ENCODE results near the gene VSTM4. TPM values are rescaled to one million over a fixed set of nuclear protein-coding genes. Genes with fewer than 3 reads are reported as not detected.

The VSTM4 gene
- total RNA-seq, 1 experiment from 2014 or later = not detected

- Histone ChIP-seq H3K4me1 (no peaks in the 10 kb centered on the region), H3K4me3 (ENCODE audit: low read depth, low read length) (no peak overlapping the region), H3K36me3 (ENCODE audit: control insufficient read depth, insufficient read depth, low read length) (no peaks in the 10 kb centered on the region), H3K9me3 (no peaks in the 10 kb centered on the region), H3K27me3 (replicated peaks; ENCODE audit: control insufficient read depth, insufficient read depth, low read length) (peaks cover 1% of the 10 kb centered on the region)
- Mint-ChIP-seq H3K4me3 (ENCODE audit: unreplicated experiment) (no peak overlapping the region), H3K36me3 (ENCODE audit: insufficient read depth, unreplicated experiment) (no peaks in the 10 kb centered on the region), H3K27me3 (ENCODE audit: insufficient read depth, unreplicated experiment) (peaks cover 38% of the 10 kb centered on the region), H3K27ac (ENCODE audit: unreplicated experiment) (no peak overlapping the region), H3K4me1 (ENCODE audit: low read depth, unreplicated experiment) (no peaks in the 10 kb centered on the region), H3K9me3 (ENCODE audit: unreplicated experiment) (no peaks in the 10 kb centered on the region)
- BruUV-seq (replicated peaks) = no TSS peak
- ChIA-PET POLR2A (no interaction called here), CTCF (no interaction called here)
- DNase-seq = no peak
- no peak for TF ChIP-seq CTCF (IDR thresholded peaks at IDR 0.05; ENCODE audit: insufficient read depth in 1 of 2, low read depth in 1 of 2, low read length in 1 of 2, severe bottlenecking in 1 of 2, unreplicated experiment in 1 of 2)
- intact Hi-C loops (cut with micrococcal nuclease; ENCODE audit: unreplicated experiment) = no loop called here
Observed at GRCh38 chr10:49053053-49053997, 62.0 kb downstream of the VSTM4 start.

- H3K27me3 ChIP-seq (replicated peaks; ENCODE audit: control insufficient read depth, insufficient read depth, low read length) = peaks cover 3% of the 10 kb centered on the region
- no peak for TF ChIP-seq CTCF (IDR thresholded peaks at IDR 0.05; ENCODE audit: insufficient read depth in 1 of 2, low read depth in 1 of 2, low read length in 1 of 2, severe bottlenecking in 1 of 2, unreplicated experiment in 1 of 2)
- Mint-ChIP-seq H3K36me3 (ENCODE audit: insufficient read depth, unreplicated experiment) (no peaks in the 10 kb centered on the region), H3K4me3 (ENCODE audit: unreplicated experiment) (no peak overlapping the region), H3K27me3 (ENCODE audit: insufficient read depth, unreplicated experiment) (peaks cover 43% of the 10 kb centered on the region), H3K9me3 (ENCODE audit: unreplicated experiment) (no peaks in the 10 kb centered on the region), H3K4me1 (ENCODE audit: low read depth, unreplicated experiment) (no peaks in the 10 kb centered on the region), H3K27ac (ENCODE audit: unreplicated experiment) (no peak overlapping the region)
- no TSS peak for BruUV-seq (replicated peaks)
- no peak overlapping the region for H3K4me3 ChIP-seq (ENCODE audit: low read depth, low read length)
- intact Hi-C loops (cut with micrococcal nuclease; ENCODE audit: unreplicated experiment) = no loop called here
- ChIA-PET CTCF (no interaction called here), POLR2A (no interaction called here)
- H3K4me1 ChIP-seq = no peaks in the 10 kb centered on the region
- no peak for DNase-seq
- H3K9me3 ChIP-seq = no peaks in the 10 kb centered on the region
- H3K36me3 ChIP-seq (ENCODE audit: control insufficient read depth, insufficient read depth, low read length) = no peaks in the 10 kb centered on the region
Observed at GRCh38 chr10:49052069-49052468, 63.3 kb downstream of the VSTM4 start.

- no peaks in the 10 kb centered on the region for H3K36me3 ChIP-seq (ENCODE audit: control insufficient read depth, insufficient read depth, low read length)
- H3K27ac Mint-ChIP-seq (ENCODE audit: unreplicated experiment) = no peak overlapping the region
- intact Hi-C loops (cut with micrococcal nuclease; ENCODE audit: unreplicated experiment) = no loop called here
- no peaks in the 10 kb centered on the region for H3K4me1 ChIP-seq
- peaks cover 1% of the 10 kb centered on the region for H3K27me3 ChIP-seq (replicated peaks; ENCODE audit: control insufficient read depth, insufficient read depth, low read length)
- ChIA-PET CTCF (no interaction called here), POLR2A (no interaction called here)
- no peaks in the 10 kb centered on the region for H3K9me3 Mint-ChIP-seq (ENCODE audit: unreplicated experiment)
- no peaks in the 10 kb centered on the region for H3K9me3 ChIP-seq
- no peak overlapping the region for H3K4me3 ChIP-seq (ENCODE audit: low read depth, low read length)
- no peak for TF ChIP-seq CTCF (IDR thresholded peaks at IDR 0.05; ENCODE audit: insufficient read depth in 1 of 2, low read depth in 1 of 2, low read length in 1 of 2, severe bottlenecking in 1 of 2, unreplicated experiment in 1 of 2)
- no peak for DNase-seq
- BruUV-seq (replicated peaks) = no TSS peak
- peaks cover 41% of the 10 kb centered on the region for H3K27me3 Mint-ChIP-seq (ENCODE audit: insufficient read depth, unreplicated experiment)
- no peaks in the 10 kb centered on the region for H3K4me1 Mint-ChIP-seq (ENCODE audit: low read depth, unreplicated experiment)
- no peaks in the 10 kb centered on the region for H3K36me3 Mint-ChIP-seq (ENCODE audit: insufficient read depth, unreplicated experiment)
- H3K4me3 Mint-ChIP-seq (ENCODE audit: unreplicated experiment) = no peak overlapping the region
Observed at GRCh38 chr10:49050906-49051305, 64.4 kb downstream of the VSTM4 start.
